Cardiac fibroblast (primary cell): Measurements from ENCODE around the gene NAA25.
A peak's percentile ranks its signal among the peaks of the same experiment; 100 is the strongest.

ENCODE experiments used
- DNase-seq, 2 donors: peaks; one replicate each; pipeline versions ENCODE4 v3.0.0 to v3.0.0-alpha.2; 2010; ENCODE audit warnings: low read depth in 2 of 2
- H3K4me3 ChIP-seq, 2 donors: replicated peaks in 1 of 2; 1 replicate in 1 of 2; 2 replicates in 1 of 2; pipeline ENCODE4 v1.5.1; 2011; ENCODE audit warnings: low read depth in 2 of 2, low read length in 2 of 2, mild to moderate bottlenecking in 2 of 2, moderate library complexity in 1 of 2
- TF ChIP-seq, protein P1 (sequence below): IDR thresholded peaks from one replicate; pipeline ENCODE4 v1.5.1; 2011; ENCODE audit warnings: low read depth, mild to moderate bottlenecking, low read length, inconsistent platforms

Gene NAA25

GRCh38 chr12:112146123-112146522 lies 37.5 kb upstream of the NAA25 start:
- TF ChIP-seq, protein P1, sequence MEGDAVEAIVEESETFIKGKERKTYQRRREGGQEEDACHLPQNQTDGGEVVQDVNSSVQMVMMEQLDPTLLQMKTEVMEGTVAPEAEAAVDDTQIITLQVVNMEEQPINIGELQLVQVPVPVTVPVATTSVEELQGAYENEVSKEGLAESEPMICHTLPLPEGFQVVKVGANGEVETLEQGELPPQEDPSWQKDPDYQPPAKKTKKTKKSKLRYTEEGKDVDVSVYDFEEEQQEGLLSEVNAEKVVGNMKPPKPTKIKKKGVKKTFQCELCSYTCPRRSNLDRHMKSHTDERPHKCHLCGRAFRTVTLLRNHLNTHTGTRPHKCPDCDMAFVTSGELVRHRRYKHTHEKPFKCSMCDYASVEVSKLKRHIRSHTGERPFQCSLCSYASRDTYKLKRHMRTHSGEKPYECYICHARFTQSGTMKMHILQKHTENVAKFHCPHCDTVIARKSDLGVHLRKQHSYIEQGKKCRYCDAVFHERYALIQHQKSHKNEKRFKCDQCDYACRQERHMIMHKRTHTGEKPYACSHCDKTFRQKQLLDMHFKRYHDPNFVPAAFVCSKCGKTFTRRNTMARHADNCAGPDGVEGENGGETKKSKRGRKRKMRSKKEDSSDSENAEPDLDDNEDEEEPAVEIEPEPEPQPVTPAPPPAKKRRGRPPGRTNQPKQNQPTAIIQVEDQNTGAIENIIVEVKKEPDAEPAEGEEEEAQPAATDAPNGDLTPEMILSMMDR: no peak
- no peak for DNase-seq

DNA sequence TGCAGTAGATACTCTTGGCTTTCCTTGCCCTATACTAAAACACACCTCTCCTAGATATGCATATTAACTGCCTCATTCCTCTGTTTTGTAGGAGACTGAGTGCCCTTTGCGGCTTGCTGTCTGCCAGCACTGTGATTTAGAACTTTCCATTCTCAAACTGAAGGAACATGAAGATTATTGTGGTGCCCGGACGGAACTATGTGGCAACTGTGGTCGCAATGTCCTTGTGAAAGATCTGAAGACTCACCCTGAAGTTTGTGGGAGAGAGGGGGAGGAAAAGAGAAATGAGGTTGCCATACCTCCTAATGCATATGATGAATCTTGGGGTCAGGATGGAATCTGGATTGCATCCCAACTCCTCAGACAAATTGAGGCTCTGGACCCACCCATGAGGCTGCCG lies 32.1 kb upstream of the NAA25 start:
- DNase-seq: no peak
- no peak overlapping the region for H3K4me3 ChIP-seq
- TF ChIP-seq, protein P1: no peak

More at GRCh38 chr12:112146123-112146522, 37.5 kb upstream of the NAA25 start:
- H3K4me3 ChIP-seq: no peak overlapping the region

- TF ChIP-seq, protein P1: no peak
- no peak overlapping the region for H3K4me3 ChIP-seq
- no peak for DNase-seq
Measured at GRCh38 chr12:112134731-112135130, 26.1 kb upstream of the NAA25 start.

DNA sequence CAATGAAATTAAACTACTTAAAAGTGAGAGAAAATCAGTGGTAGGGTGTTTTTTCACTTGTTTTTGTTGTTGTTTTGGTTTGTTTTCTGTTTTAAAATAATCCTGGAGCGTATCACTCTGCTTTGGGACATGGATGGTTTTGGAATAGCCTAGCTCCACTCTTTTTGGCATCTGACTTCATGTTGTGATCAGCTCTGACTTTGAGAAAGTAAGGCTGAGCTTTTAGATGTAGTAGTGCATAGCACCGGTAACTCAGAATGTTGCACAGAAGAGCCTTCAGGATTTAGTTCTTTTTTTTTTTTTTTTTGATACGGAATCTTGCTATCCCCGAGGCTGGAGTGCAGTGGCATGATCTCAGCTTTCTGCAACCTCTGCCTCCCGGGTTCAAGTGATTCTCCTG lies 24.8 kb upstream of the NAA25 start:
- no peak overlapping the region for H3K4me3 ChIP-seq
- DNase-seq: no peak
- TF ChIP-seq, protein P1: no peak

GRCh38 chr12:112131686-112132085 lies 23.1 kb upstream of the NAA25 start:
- no peak for DNase-seq
- TF ChIP-seq, protein P1: no peak

GRCh38 chr12:112130441-112130998 lies 21.9 kb upstream of the NAA25 start:
- DNase-seq: peak in 1 of 2 donors; percentile 33
- TF ChIP-seq, protein P1: no peak
- no peak overlapping the region for H3K4me3 ChIP-seq

More at GRCh38 chr12:112131686-112132085, 23.1 kb upstream of the NAA25 start:
- no peak overlapping the region for H3K4me3 ChIP-seq

- no peak overlapping the region for H3K4me3 ChIP-seq
- DNase-seq: no peak
- TF ChIP-seq, protein P1: no peak
Measured at GRCh38 chr12:112126911-112127310, 18.3 kb upstream of the NAA25 start.
